Mesendoderm (in vitro differentiated cells): ENCODE data around the gene USP17L13.
"Not testable (repeated sequence)": the region's sequence is repeated elsewhere in the genome, so short reads cannot be mapped to it uniquely, and the experiment has no call there.

ENCODE experiments used
- DNase-seq: peaks from one replicate; pipeline ENCODE4 v3.0.0; 2013
- H2AK5ac ChIP-seq: 2 replicates; pipeline ENCODE4 v1.6.1; 2013; ENCODE audit warnings: low read length, inconsistent platforms
- H2BK120ac ChIP-seq: 2 replicates; pipeline ENCODE4 v1.6.1; 2013; ENCODE audit warnings: low read depth, mild to moderate bottlenecking, low read length, moderate library complexity, mixed read lengths
- H2BK15ac ChIP-seq: replicated peaks from 2 replicates; pipeline ENCODE4 v1.6.1; 2013; ENCODE audit warnings: low read depth, mild to moderate bottlenecking, moderate library complexity
- H2BK5ac ChIP-seq: 2 replicates; pipeline ENCODE4 v1.6.1; 2013; ENCODE audit warnings: low read length, inconsistent platforms
- H3K18ac ChIP-seq: 2 replicates; pipeline ENCODE4 v1.6.1; 2013; ENCODE audit warnings: mild to moderate bottlenecking, low read length, mixed read lengths
- H3K23ac ChIP-seq: one replicate; pipeline ENCODE4 v1.6.1; 2013; ENCODE audit warnings: low read length
- H3K27ac ChIP-seq: 2 replicates; pipeline ENCODE4 v1.5.1; 2013; ENCODE audit warnings: low read depth, mild to moderate bottlenecking, inconsistent platforms, low read length, moderate library complexity
- H3K27me3 ChIP-seq: 2 replicates; pipeline ENCODE4 v1.6.1; 2013; ENCODE audit warnings: low read length, control low read depth, mild to moderate bottlenecking, inconsistent platforms; ENCODE audit not compliant: insufficient read depth, poor library complexity
- H3K36me3 ChIP-seq: 2 replicates; pipeline ENCODE4 v1.6.1; 2013; ENCODE audit warnings: low read length, inconsistent platforms; ENCODE audit not compliant: control insufficient read depth, insufficient read depth
- H3K4ac ChIP-seq: one replicate; pipeline ENCODE4 v1.6.1; 2013; ENCODE audit warnings: low read depth, mild to moderate bottlenecking, low read length, moderate library complexity
- H3K4me1 ChIP-seq: 2 replicates; pipeline ENCODE4 v1.6.1; 2013; ENCODE audit warnings: low read depth, low read length, inconsistent platforms; ENCODE audit not compliant: control insufficient read depth
- H3K4me2 ChIP-seq: 2 replicates; pipeline ENCODE4 v1.6.1; 2013; ENCODE audit warnings: low read length
- H3K4me3 ChIP-seq: 2 replicates; pipeline ENCODE4 v1.5.1; 2013; ENCODE audit warnings: mild to moderate bottlenecking, low read length
- H3K56ac ChIP-seq: one replicate; pipeline ENCODE4 v1.6.1; 2013; ENCODE audit warnings: low read length
- H3K79me1 ChIP-seq: 2 replicates; pipeline ENCODE4 v1.6.1; 2013; ENCODE audit warnings: low read length, inconsistent platforms
- H3K79me2 ChIP-seq: 2 replicates; pipeline ENCODE4 v1.6.1; 2013; ENCODE audit warnings: mild to moderate bottlenecking, low read length; ENCODE audit not compliant: control insufficient read depth, insufficient read depth
- H3K9ac ChIP-seq: 2 replicates; pipeline ENCODE4 v1.6.1; 2013; ENCODE audit warnings: low read length, inconsistent platforms
- H4K5ac ChIP-seq: one replicate; pipeline ENCODE4 v1.6.1; 2013; ENCODE audit warnings: low read length
- H4K8ac ChIP-seq: one replicate; pipeline ENCODE4 v1.6.1; 2013; ENCODE audit warnings: low read depth, mild to moderate bottlenecking, control low read depth, low read length, moderate library complexity
- WGBS: extraction: QIAGEN DNeasy Blood & Tissue Kit; methylation state at CpG from one replicate; pipeline ENCODE4 v1.1.7; 2013; ENCODE audit warnings: low lambda C conversion rate, missing lambda C conversion rate; ENCODE audit not compliant: insufficient coverage; ENCODE audit errors: extremely low coverage; 5-methylcytosine and 5-hydroxymethylcytosine counted together

USP17L13 gene

DNA sequence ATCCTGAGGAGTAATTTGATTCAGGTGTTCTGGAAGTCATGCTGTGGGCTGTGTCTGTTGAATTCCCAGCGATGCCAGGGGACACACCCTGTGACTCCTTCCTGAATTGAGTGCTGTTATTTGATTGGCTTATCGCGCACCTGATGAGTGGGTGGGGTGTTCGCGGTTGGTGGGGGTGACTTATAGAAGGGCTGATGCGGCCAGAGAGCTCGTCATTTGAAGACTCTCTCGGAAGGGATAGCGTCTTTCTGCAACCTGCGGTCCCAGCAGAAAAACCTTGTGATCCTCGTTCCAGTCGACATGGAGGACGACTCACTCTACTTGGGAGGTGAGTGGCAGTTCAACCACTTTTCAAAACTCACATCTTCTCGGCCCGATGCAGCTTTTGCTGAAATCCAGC, 33.1 kb downstream of the USP17L13 start, which contains the start of gene USP17L20:
Gene USP17L20, plus strand, starts transcription at position 301 of the 400 bp plus-strand sequence. Its CDS starts 0 bp downstream, at position 301.
- not testable (repeated sequence) for H3K79me1 ChIP-seq, H3K4me3 ChIP-seq, H3K27me3 ChIP-seq, H3K4me2 ChIP-seq, H2BK120ac ChIP-seq, H4K8ac ChIP-seq, H3K27ac ChIP-seq, H3K56ac ChIP-seq, H2BK15ac ChIP-seq, H3K4me1 ChIP-seq, H3K18ac ChIP-seq, H3K23ac ChIP-seq, DNase-seq, H3K36me3 ChIP-seq, H3K9ac ChIP-seq, H2AK5ac ChIP-seq, H3K4ac ChIP-seq, H3K79me2 ChIP-seq, H2BK5ac ChIP-seq, H4K5ac ChIP-seq
- no CpG with 5 or more reads among the region's 15 CpGs for WGBS

GRCh38 chr4:9262572-9262971, 37.9 kb downstream of the USP17L13 start, which contains the start of gene USP17L21:
Gene USP17L21 (plus strand): TSS chr4:9262872. CDS start chr4:9262872, 0 bp downstream.
- H2BK15ac ChIP-seq, H2AK5ac ChIP-seq, H3K4me2 ChIP-seq, H3K4ac ChIP-seq, H2BK120ac ChIP-seq, H3K4me3 ChIP-seq, H3K27ac ChIP-seq, H3K9ac ChIP-seq, H3K56ac ChIP-seq, H3K23ac ChIP-seq, H3K18ac ChIP-seq, H4K8ac ChIP-seq, H4K5ac ChIP-seq, H3K4me1 ChIP-seq, H3K79me2 ChIP-seq, DNase-seq, H3K27me3 ChIP-seq, H3K36me3 ChIP-seq, H3K79me1 ChIP-seq, H2BK5ac ChIP-seq: not testable (repeated sequence)
- no CpG with 5 or more reads among the region's 13 CpGs for WGBS

GRCh38 chr4:9267319-9267718, 42.6 kb downstream of the USP17L13 start, which contains the start of gene USP17L22:
Gene USP17L22 (plus strand): TSS chr4:9267619. CDS start chr4:9267619, 0 bp downstream.
- H4K8ac ChIP-seq, H3K56ac ChIP-seq, H3K79me2 ChIP-seq, H3K79me1 ChIP-seq, H3K4ac ChIP-seq, H3K27ac ChIP-seq, H2BK120ac ChIP-seq, H3K18ac ChIP-seq, H4K5ac ChIP-seq, DNase-seq, H3K4me3 ChIP-seq, H3K9ac ChIP-seq, H2AK5ac ChIP-seq, H3K27me3 ChIP-seq, H3K36me3 ChIP-seq, H3K4me1 ChIP-seq, H3K23ac ChIP-seq, H2BK15ac ChIP-seq, H3K4me2 ChIP-seq, H2BK5ac ChIP-seq: not testable (repeated sequence)
- WGBS = no CpG with 5 or more reads among the region's 15 CpGs

GRCh38 chr4:9271719-9272118, 47.0 kb downstream of the USP17L13 start:
- H3K23ac ChIP-seq, H3K79me2 ChIP-seq, H3K4ac ChIP-seq, H3K18ac ChIP-seq, H3K36me3 ChIP-seq, H2BK5ac ChIP-seq, H3K79me1 ChIP-seq, H3K4me1 ChIP-seq, H3K56ac ChIP-seq, H3K27me3 ChIP-seq, H3K27ac ChIP-seq, H4K5ac ChIP-seq, H3K4me2 ChIP-seq, H3K9ac ChIP-seq, H4K8ac ChIP-seq, H2BK15ac ChIP-seq, H2AK5ac ChIP-seq, DNase-seq, H3K4me3 ChIP-seq, H2BK120ac ChIP-seq: not testable (repeated sequence)
- 100% methylated on average over 3 of the region's 10 CpGs for WGBS
